Measurements from ENCODE around the gene GYG1.

DNA sequence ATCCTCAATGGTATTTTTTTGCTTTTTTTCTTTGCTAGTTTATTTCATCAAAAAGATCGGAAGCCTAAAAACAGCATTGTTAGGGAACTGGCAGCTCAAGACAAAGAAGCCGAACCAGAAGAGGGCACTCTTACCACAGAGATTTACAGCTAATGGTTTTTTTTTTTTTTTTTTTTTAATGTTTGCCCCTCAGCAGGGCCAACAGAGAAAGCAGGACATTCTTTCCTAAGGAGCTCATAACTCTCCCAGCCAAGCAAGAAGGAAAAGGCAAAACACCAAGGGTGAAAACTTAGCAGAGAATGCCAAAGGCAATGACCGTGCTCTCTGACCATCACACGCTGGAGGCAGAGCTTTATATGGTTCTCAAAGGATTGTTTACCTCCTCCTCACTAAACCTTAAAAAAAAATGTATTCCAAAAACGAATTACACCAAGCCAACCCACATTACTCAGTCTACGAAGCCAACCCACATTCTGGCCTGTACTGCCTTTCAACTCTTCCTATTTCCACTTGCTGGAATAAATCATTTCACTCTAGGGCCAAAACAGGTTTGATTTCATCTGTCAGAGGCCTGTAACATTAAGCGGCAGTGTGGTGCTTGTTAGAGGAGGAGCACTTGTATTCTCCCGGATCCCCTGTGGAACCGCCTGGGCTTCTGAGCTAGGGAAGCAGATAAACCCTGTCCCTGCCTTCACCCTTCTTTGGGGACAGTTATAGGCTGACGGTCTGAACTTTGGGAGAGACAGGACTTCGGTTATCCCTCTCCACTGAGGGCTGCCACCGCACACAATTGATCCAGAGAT, 35.6 kb upstream of the GYG1 start:
- TF ChIP-seq, protein P1, sequence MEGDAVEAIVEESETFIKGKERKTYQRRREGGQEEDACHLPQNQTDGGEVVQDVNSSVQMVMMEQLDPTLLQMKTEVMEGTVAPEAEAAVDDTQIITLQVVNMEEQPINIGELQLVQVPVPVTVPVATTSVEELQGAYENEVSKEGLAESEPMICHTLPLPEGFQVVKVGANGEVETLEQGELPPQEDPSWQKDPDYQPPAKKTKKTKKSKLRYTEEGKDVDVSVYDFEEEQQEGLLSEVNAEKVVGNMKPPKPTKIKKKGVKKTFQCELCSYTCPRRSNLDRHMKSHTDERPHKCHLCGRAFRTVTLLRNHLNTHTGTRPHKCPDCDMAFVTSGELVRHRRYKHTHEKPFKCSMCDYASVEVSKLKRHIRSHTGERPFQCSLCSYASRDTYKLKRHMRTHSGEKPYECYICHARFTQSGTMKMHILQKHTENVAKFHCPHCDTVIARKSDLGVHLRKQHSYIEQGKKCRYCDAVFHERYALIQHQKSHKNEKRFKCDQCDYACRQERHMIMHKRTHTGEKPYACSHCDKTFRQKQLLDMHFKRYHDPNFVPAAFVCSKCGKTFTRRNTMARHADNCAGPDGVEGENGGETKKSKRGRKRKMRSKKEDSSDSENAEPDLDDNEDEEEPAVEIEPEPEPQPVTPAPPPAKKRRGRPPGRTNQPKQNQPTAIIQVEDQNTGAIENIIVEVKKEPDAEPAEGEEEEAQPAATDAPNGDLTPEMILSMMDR (IDR thresholded peaks at IDR 0.05; ENCODE audit: low read depth, low read length, missing input control) = peak; percentile 62
- TF ChIP-seq YY1 (IDR thresholded peaks at IDR 0.05) = peak; percentile 14
- TF ChIP-seq, protein P2, sequence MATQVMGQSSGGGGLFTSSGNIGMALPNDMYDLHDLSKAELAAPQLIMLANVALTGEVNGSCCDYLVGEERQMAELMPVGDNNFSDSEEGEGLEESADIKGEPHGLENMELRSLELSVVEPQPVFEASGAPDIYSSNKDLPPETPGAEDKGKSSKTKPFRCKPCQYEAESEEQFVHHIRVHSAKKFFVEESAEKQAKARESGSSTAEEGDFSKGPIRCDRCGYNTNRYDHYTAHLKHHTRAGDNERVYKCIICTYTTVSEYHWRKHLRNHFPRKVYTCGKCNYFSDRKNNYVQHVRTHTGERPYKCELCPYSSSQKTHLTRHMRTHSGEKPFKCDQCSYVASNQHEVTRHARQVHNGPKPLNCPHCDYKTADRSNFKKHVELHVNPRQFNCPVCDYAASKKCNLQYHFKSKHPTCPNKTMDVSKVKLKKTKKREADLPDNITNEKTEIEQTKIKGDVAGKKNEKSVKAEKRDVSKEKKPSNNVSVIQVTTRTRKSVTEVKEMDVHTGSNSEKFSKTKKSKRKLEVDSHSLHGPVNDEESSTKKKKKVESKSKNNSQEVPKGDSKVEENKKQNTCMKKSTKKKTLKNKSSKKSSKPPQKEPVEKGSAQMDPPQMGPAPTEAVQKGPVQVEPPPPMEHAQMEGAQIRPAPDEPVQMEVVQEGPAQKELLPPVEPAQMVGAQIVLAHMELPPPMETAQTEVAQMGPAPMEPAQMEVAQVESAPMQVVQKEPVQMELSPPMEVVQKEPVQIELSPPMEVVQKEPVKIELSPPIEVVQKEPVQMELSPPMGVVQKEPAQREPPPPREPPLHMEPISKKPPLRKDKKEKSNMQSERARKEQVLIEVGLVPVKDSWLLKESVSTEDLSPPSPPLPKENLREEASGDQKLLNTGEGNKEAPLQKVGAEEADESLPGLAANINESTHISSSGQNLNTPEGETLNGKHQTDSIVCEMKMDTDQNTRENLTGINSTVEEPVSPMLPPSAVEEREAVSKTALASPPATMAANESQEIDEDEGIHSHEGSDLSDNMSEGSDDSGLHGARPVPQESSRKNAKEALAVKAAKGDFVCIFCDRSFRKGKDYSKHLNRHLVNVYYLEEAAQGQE (IDR thresholded peaks at IDR 0.05) = peak; percentile 31
- TF ChIP-seq, protein P3, sequence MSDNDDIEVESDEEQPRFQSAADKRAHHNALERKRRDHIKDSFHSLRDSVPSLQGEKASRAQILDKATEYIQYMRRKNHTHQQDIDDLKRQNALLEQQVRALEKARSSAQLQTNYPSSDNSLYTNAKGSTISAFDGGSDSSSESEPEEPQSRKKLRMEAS (IDR thresholded peaks at IDR 0.05) = peak; percentile 22
- no peak for TF ChIP-seq SP1 (IDR thresholded peaks at IDR 0.05)
- TF ChIP-seq JUND (IDR thresholded peaks at IDR 0.05) = peak in 1 of 2 donors; percentile 18

Measured in liver (tissue), 3 donors.